PC-3 (cell line): Measurements from ENCODE around the gene DLG1.

ENCODE experiments used
- CTCF ChIP-seq: fragments of 300-600 bp; sonication (generic); conservative IDR thresholded peaks from 2 replicates; pipeline ENCODE4 v1.5.1; 2017; ENCODE audit warnings: antibody characterized with exemption, low read depth, mild to moderate bottlenecking, low read length
- EZH2 ChIP-seq: fragments of 300-600 bp; sonication (generic); IDR thresholded peaks from one replicate; pipeline ENCODE4 v1.6.1; 2017; ENCODE audit warnings: antibody characterized with exemption, mild to moderate bottlenecking, low read length; ENCODE audit not compliant: unreplicated experiment
- EZH2phosphoT487 ChIP-seq: fragments of 300-600 bp; sonication (generic); IDR thresholded peaks from 2 replicates; pipeline ENCODE4 v1.6.1; 2018; ENCODE audit warnings: mild to moderate bottlenecking, antibody characterized with exemption, low read length, borderline replicate concordance

DNA sequence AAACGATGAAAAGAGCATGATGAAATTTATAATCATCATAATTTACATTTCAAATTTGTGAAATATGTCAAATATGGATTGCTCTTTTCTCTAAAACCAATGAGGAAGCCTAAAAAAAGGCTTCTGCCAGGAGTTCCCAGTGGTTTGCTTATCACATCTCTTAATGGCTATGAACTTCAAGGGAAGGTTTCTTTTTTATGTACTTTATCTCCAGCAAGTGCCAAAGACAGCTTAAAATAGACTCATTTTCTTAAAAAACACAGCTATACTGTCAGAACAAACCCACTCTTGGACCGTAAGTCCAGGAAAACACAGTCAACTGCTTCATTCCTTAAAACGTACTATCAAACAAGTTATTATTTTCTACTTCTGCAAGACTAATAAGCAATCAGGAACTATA is 80.2 kb downstream of the DLG1 start:
- TF ChIP-seq CTCF (no peak), EZH2phosphoT487 (no peak), EZH2 (no peak)
